ENCODE data around the gene EMP3. TPM values are rescaled to one million over a fixed set of nuclear protein-coding genes. Genes with fewer than 3 reads are reported as not detected.

The EMP3 gene
- total RNA-seq, 2 experiments from 2014 or later: 227 to 244 TPM

DNA sequence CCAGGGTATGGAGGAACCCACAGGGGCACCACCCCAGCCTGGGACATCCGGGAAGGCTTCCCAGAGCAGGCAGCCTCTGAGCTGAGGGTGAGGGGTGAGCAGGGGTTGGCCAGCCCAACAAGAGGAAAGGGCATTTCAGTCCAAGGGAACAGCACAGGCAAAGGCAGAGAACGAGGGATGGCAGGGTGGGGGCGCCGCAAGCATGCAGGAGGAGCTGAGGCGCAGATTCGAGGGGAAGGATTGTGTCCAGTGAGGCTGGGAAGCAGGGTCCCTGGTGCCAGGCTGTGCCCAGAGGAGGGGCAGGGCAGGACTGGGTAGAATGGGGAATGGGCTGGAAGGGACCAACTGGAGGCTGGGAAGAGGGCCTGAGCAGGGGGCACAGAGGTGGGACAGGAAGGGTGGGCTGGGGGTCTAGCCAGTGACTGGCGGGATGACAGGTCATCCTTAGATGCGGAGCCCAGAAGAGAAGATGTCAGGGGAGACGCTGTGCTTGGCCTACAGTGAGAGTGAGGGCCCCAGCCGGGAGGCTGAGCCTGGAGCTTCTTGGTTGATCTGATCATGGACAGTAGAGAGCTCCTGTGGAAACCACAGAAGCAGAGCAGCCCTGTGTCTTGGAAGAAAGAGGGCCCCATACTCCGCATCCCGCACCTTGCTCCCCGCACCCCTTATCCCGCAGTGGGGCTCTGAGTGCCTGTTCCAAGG lies 13.6 kb downstream of the EMP3 start:
- ChIA-PET CTCF (no interaction called here), POLR2A (interaction anchor here (0.6 kb wide), 1 partner anchor 52 kb away, joined by 3 read pairs; the partner anchor contains the start of gene KDELR1)

GRCh38 chr19:48340995-48341394 lies 15.6 kb downstream of the EMP3 start:
- ChIA-PET POLR2A (no interaction called here), CTCF (interaction anchor here (0.9 kb wide), 1 partner anchor 27 kb away, joined by 3 read pairs; no protein-coding TSS in a partner anchor)

DNA sequence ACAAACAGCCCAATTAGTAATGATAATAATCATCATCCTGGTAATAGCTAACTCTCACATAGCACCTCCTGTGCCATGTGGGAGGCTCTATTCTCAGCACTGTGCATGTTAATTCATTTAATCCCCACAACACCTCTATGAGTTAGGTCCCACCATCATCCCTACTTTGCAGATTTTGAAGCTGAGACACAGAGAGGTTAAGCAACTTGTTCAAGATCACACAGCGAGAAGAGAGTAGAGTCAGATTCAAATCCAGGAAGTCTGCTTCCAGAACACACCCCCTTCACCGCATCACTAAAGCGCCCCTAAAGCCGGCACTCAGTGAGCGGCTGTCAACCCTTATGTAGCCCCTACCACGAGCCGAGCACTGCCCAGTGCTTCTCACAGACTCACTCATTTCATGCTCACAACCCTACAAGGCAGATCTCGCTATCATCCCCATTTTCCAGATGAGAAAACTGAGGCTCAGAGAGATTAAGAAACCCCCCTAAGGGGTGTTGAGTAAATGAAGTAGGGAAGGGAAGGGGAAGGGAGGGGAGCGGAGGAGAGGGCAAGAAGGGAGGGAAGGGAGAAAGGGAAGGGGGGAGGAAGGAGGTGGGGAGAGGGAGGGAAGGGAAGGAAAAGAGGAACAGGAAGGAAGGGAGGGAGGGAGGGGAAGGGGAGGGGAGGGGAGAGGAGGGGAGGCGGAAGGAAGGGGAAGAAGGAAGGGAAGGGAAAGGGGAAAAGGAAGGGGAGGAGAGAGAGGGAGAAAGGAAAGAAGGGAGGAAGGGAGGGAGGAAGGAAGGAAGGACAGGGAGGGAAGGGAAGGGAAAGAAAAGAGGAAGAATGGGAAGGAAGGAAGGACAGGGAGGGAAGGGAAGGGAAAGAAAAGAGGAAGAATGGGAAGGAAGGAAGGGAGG lies 16.4 kb downstream of the EMP3 start:
- ChIA-PET POLR2A (no interaction called here), CTCF (interaction anchor here (0.9 kb wide), 1 partner anchor 27 kb away, joined by 3 read pairs; no protein-coding TSS in a partner anchor)

DNA sequence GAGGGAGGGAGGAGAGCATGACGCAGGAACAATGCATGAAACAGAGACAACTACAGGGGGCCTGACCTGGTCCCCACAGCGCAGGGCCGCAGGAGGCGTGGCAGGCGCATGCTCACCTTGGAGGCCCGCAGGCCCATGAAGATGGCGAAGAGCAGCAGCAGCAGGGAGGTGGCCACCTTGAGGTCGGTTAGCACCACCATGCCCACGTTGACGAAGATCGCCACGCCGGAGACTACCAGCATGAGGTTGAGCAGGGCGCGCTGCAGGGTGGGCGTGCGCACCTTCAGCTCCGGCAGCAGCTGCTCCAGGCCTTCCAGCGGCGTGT lies 17.0 kb downstream of the EMP3 start:
- ChIA-PET CTCF (no interaction called here), POLR2A (no interaction called here)

DNA sequence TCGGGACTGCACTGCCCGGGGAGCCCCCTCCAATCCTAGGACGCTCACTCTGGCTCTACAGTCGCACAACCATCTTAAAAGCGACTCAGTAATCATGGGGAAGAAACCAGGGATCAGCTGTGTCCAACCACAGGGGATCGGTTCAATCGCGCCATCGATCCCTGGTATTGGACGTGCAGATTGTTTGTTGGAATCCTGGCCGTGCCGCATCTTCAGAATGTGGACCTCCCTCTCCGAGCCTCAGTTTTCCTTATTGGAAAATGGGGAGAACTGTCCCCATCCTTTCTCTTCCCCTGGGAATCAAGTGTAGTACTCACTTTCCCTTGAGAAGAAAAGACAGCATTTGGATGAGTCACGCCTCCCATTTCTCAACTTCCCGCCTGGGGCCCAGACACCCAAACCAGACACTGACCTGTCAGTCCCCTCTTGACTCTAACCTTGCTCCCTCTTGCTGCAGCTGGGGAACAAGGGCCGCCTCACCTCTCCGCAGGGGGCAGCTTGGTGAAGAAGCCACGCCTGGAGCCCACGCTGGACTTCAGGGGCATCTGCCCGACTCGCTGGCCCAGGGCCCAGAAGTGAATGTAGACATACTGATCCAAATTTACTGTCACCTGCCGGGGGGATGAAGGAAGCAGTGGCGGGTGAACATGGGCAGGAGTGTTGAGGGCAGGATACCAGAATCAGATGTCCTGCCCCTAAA lies 17.6 kb downstream of the EMP3 start:
- ChIA-PET CTCF (no interaction called here), POLR2A (no interaction called here)

GRCh38 chr19:48344892-48345291 lies 19.5 kb downstream of the EMP3 start:
- ChIA-PET POLR2A (no interaction called here), CTCF (no interaction called here)

- ChIA-PET POLR2A (no interaction called here), CTCF (no interaction called here)
Measured at GRCh38 chr19:48346191-48346590, 20.8 kb downstream of the EMP3 start.

DNA sequence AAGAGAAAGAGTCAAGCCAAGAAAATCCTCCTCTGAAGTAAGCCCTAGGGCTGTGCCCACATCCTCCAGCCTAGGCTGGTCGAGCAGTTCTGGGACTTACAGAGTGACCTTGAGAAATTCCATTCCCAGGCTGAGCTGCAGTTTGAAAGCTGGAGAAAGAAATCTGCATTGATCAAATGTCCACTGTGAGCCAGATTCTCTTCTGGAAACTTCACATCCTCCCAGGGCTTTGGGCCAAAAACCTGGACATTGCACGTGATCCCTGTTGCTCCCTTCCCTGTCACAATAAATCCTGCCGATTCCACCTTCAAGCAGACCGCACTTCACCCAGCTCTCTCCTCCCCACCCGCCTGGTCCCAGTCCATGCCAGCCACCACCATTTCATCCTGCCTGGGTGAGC lies 22.7 kb downstream of the EMP3 start:
- POLR2A ChIA-PET: interaction anchor here (0.7 kb wide), 1 partner anchor 45 kb away, joined by 4 read pairs; the partner anchor contains the start of gene GRIN2D
- CTCF ChIA-PET: interaction anchor here (0.7 to 1.5 kb wide), 2 partner anchors 8 to 41 kb away, joined by 4 read pairs; no protein-coding TSS in a partner anchor

- ChIA-PET CTCF (no interaction called here), POLR2A (no interaction called here)
Measured at GRCh38 chr19:48348737-48349136, 23.4 kb downstream of the EMP3 start.

DNA sequence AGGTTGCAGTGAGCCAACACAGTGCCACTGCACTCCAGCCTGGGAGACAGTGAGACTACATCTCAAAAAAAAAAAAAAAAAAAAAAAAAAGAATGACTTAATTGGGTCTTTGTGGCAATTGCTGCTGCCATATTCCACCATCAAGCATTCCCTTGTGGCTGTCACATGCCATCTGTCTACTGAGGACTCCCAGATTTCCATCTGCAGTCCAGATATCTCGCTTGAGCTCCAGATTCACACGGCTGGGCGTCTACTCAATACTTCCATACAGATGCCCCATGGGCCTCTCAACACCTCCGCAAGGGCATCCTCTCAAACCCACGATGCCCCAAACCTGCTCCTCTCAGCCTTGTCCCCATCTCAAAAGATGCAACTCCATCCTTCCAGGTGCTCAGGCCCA lies 25.5 kb downstream of the EMP3 start:
- POLR2A ChIA-PET: no interaction called here

GRCh38 chr19:48351341-48351752 lies 26.0 kb downstream of the EMP3 start:
- CTCF ChIA-PET: interaction anchor here (0.6 to 1.6 kb wide), 12 partner anchors 13 to 414 kb away, joined by 3 to 8 read pairs (median 3); partner anchors contain the start of genes KDELR1, SYNGR4 and TMEM143
- POLR2A ChIA-PET: no interaction called here

More for the DNA sequence above, 25.5 kb downstream of the EMP3 start:
- CTCF ChIA-PET: interaction anchor here (0.6 to 1.5 kb wide), 11 partner anchors 14 to 414 kb away, joined by 3 to 8 read pairs (median 3); partner anchors contain the start of genes KDELR1, SYNGR4 and TMEM143

- ChIA-PET CTCF (interaction anchor here (0.7 to 1.3 kb wide), 2 partner anchors 9 to 38 kb away, joined by 3 to 5 read pairs; no protein-coding TSS in a partner anchor), POLR2A (interaction anchor here (0.7 kb wide), 1 partner anchor 167 kb away, joined by 5 read pairs; no protein-coding TSS in a partner anchor)
Measured at GRCh38 chr19:48353677-48354076, 28.3 kb downstream of the EMP3 start.

GRCh38 chr19:48354332-48354992 lies 29.1 kb downstream of the EMP3 start:
- CTCF ChIA-PET: interaction anchor here (0.6 to 1.3 kb wide), 2 partner anchors 9 to 22 kb away, joined by 3 to 5 read pairs; no protein-coding TSS in a partner anchor
- POLR2A ChIA-PET: no interaction called here

GRCh38 chr19:48355365-48355954 lies 30.1 kb downstream of the EMP3 start:
- CTCF ChIA-PET: interaction anchor here (0.5 to 1.5 kb wide), 2 partner anchors 8 to 22 kb away, joined by 4 read pairs; no protein-coding TSS in a partner anchor
- POLR2A ChIA-PET: no interaction called here

GRCh38 chr19:48359123-48359522 lies 33.8 kb downstream of the EMP3 start:
- POLR2A ChIA-PET: no interaction called here
- CTCF ChIA-PET: interaction anchor here (0.6 to 1.4 kb wide), 2 partner anchors 45 to 98 kb away, joined by 3 read pairs; no protein-coding TSS in a partner anchor

DNA sequence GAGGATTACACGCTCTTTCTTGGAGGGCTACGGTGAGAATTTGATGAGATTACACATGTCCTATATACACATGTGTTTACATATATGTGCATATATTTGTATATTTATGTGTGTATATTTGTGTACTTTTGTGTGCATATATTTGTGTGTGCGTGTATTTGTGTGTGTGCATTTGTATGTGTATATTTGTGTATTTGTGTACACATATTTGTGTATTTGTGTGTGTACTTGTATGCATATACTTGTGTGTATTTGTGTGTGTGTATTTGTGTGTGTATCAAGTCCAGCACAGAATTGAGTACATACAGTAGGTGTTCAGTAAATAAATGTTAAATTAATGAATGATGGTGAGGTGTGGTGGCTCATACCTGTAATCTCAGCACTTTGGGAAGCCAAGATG lies 36.6 kb downstream of the EMP3 start:
- ChIA-PET POLR2A (no interaction called here), CTCF (interaction anchor here (0.6 to 3.1 kb wide), 2 partner anchors 28 to 222 kb away, joined by 5 to 15 read pairs; no protein-coding TSS in a partner anchor)

DNA sequence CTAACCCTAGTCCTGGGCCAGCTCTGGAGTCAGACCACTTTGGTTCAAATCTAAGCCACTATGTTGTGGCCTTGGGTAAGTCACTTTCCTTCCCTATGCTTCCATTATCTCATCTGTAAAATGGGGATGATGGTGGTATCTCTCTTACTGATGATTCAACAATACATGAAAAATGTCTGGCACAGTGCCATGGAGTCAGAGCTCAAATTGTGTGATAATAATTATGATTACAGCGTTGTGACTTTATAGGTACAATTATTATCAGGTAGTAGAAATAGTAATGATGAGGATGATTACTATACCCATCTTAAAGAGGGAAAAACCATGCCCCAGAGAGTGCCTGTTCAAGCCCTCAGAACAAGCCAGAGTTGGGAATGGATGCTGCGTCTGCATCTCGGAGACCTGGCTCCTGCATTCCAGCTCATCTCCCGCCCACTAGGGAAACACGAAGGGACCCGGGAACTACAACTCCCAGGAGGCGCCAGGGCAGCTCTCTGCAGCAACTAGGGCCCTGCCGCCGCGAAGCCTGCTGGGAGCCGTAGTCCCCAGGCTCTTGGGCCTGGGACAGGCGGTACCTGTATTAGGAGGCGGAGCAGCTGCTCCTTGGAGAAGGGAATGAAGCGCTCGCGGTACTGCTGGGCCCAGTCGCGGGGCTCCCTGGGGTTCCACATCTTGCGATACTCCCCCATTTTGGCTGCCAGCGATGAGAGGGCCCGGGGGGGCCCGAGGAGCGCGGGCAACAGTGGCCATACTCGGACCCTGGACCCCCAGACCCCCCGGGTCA lies 37.6 kb downstream of the EMP3 start:
- ChIA-PET POLR2A (interaction anchor here (0.7 to 1.9 kb wide), 2 partner anchors 41 to 57 kb away, joined by 5 to 15 read pairs; a partner anchor contains a TSS), CTCF (interaction anchor here (1.0 to 3.1 kb wide), 4 partner anchors 9 to 29 kb away, joined by 3 to 15 read pairs (median 8); partner anchors contain the start of gene KDELR1)

DNA sequence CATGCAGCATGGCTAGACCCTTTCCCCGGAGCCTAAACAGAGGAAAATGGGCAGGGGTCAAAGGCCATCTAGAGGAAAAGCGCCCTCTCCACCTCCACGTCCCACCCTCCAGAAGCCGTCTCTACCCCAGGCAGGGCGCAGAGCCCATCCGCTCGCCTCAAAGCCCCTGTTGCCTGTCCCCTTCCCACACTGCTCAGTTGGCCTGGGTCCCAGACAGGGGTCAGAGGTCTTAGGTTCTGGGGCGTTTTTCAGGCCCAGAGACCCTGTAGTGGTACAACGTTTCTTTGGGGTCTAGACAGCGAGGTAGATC lies 38.1 kb downstream of the EMP3 start:
- ChIA-PET POLR2A (interaction anchor here (0.7 to 1.9 kb wide), 4 partner anchors 28 to 84 kb away, joined by 3 to 15 read pairs (median 8); partner anchors contain the start of gene KDELR1), CTCF (interaction anchor here (0.9 to 3.1 kb wide), 6 partner anchors 9 to 49 kb away, joined by 3 to 15 read pairs (median 6); partner anchors contain the start of gene KDELR1)
